Measurements from ENCODE around the gene TNRC6C. TPM values are rescaled to one million over a fixed set of nuclear protein-coding genes. Genes with fewer than 3 reads are reported as not detected.
A peak's percentile ranks its signal among the peaks of the same experiment; 100 is the strongest.

The TNRC6C gene
- total and polyA plus RNA-seq, 2 of the 13 experiments (the other 11 are each of a cell fraction or from before 2014, with no cell fraction given) = 0.66 to 4.9 TPM

- no TSS peak for BruUV-seq (replicated peaks)
- H3K4me1 ChIP-seq (ENCODE audit: insufficient read depth, low read length) = no peaks in the 10 kb centered on the region
- POLR2A ChIA-PET = no interaction called here
- in situ Hi-C loops (cut with HindIII; ENCODE audit: extremely low pct_ligation_motif_present, low pct_unique_long_range_greater_than_20kb) = no loop called here
- no peaks in the 10 kb centered on the region for H3K79me2 ChIP-seq (ENCODE audit: insufficient read depth, low read length)
- H4K20me1 ChIP-seq (ENCODE audit: insufficient read depth, low read length) = no peaks in the 10 kb centered on the region
- FAIRE-seq = no peak
- no peak overlapping the region for H3K9ac ChIP-seq (ENCODE audit: insufficient read depth, low read depth, low read length)
- CTCF ChIA-PET (ENCODE audit: low intra/inter-chr PET ratio, low total read pairs) = no interaction called here
- H2AFZ ChIP-seq (ENCODE audit: low read length) = no peak overlapping the region
- no peak for DNase-seq (ENCODE audit: low spot score)
- H3K9me3 ChIP-seq (ENCODE audit: low read length) = no peaks in the 10 kb centered on the region
- intact Hi-C loops (cut with micrococcal nuclease; ENCODE audit: unreplicated experiment) = no loop called here
- H3K4me3 ChIP-seq (replicated peaks in 1 of 3; ENCODE audit: insufficient read depth in 1 of 3, low read depth in 2 of 3, low read length in 3 of 3) = no peak overlapping the region
- WGBS (ENCODE audit: low lambda C conversion rate) = 94% methylated on average over 1 of the region's 1 CpG
- H3K36me3 ChIP-seq (replicated peaks in 1 of 2; ENCODE audit: control insufficient read depth in 1 of 2, insufficient read depth in 2 of 2, low read length in 2 of 2) = peaks cover 11 to 28% of the 10 kb centered on the region in 2 experiments
- no peak for ATAC-seq
- H3K4me2 ChIP-seq (ENCODE audit: low read depth, low read length) = no peak overlapping the region
- no peaks in the 10 kb centered on the region for H3K27me3 ChIP-seq (ENCODE audit: control insufficient read depth in 1 of 2, insufficient read depth in 2 of 2, low read length in 2 of 2)
- TF ChIP-seq GTF2F1 (IDR thresholded peaks at IDR 0.05; ENCODE audit: low read length) (no peak), ZFP36L2 (CRISPR knock-in tag; IDR thresholded peaks at IDR 0.05) (no peak), GTF3A (CRISPR knock-in tag; conservative IDR thresholded peaks at IDR 0.05) (no peak), FOXC1 (CRISPR knock-in tag; IDR thresholded peaks at IDR 0.05; ENCODE audit: borderline replicate concordance) (no peak), ZNF12 (CRISPR knock-in tag; IDR thresholded peaks at IDR 0.05) (no peak), ZNF550 (CRISPR knock-in tag; IDR thresholded peaks at IDR 0.05; ENCODE audit: borderline replicate concordance) (no peak), ZKSCAN8 (CRISPR knock-in tag; IDR thresholded peaks at IDR 0.05; ENCODE audit: borderline replicate concordance) (no peak), ZNF782 (CRISPR knock-in tag; IDR thresholded peaks at IDR 0.05; ENCODE audit: borderline replicate concordance) (no peak)
- H3K27ac ChIP-seq (ENCODE audit: extremely low read length, insufficient read depth, low read length) = no peak overlapping the region
These were observed 73.7 kb downstream of the TNRC6C start for GRCh38 chr17:78032166-78032565.

- Histone ChIP-seq H3K27ac (ENCODE audit: extremely low read length, insufficient read depth, low read length) (no peak overlapping the region), H3K9ac (ENCODE audit: insufficient read depth, low read depth, low read length) (no peak overlapping the region), H3K27me3 (ENCODE audit: control insufficient read depth in 1 of 2, insufficient read depth in 2 of 2, low read length in 2 of 2) (no peaks in the 10 kb centered on the region), H4K20me1 (ENCODE audit: insufficient read depth, low read length) (no peaks in the 10 kb centered on the region), H3K4me2 (ENCODE audit: low read depth, low read length) (no peak overlapping the region), H3K36me3 (replicated peaks in 1 of 2; ENCODE audit: control insufficient read depth in 1 of 2, insufficient read depth in 2 of 2, low read length in 2 of 2) (peaks cover 16 to 41% of the 10 kb centered on the region in 2 experiments), H2AFZ (ENCODE audit: low read length) (no peak overlapping the region), H3K4me1 (ENCODE audit: insufficient read depth, low read length) (no peaks in the 10 kb centered on the region), H3K4me3 (replicated peaks in 1 of 3; ENCODE audit: insufficient read depth in 1 of 3, low read depth in 2 of 3, low read length in 3 of 3) (no peak overlapping the region), H3K79me2 (ENCODE audit: insufficient read depth, low read length) (no peaks in the 10 kb centered on the region), H3K9me3 (ENCODE audit: low read length) (no peaks in the 10 kb centered on the region)
- ChIA-PET CTCF (ENCODE audit: low intra/inter-chr PET ratio, low total read pairs) (no interaction called here), POLR2A (no interaction called here)
- in situ Hi-C loops (cut with HindIII; ENCODE audit: extremely low pct_ligation_motif_present, low pct_unique_long_range_greater_than_20kb) (no loop called here), intact Hi-C loops (cut with micrococcal nuclease; ENCODE audit: unreplicated experiment) (no loop called here)
- ATAC-seq (no peak), DNase-seq (ENCODE audit: low spot score) (no peak), FAIRE-seq (no peak)
- WGBS (ENCODE audit: low lambda C conversion rate) = 96% methylated on average over 9 of the region's 9 CpGs
- no peak for TF ChIP-seq TIGD3 (CRISPR knock-in tag; IDR thresholded peaks at IDR 0.05; ENCODE audit: borderline replicate concordance)
- no peak for TF ChIP-seq ZSCAN25 (CRISPR knock-in tag; IDR thresholded peaks at IDR 0.05)
- TF ChIP-seq MAFK (conservative IDR thresholded peaks at IDR 0.05 in 1 of 2, IDR thresholded peaks at IDR 0.05 in 1 of 2; ENCODE audit: low read length in 2 of 2) = peak; percentile 30 to 51; a peak in 2 of 4 replicates
- TF ChIP-seq ZFP36L1 (CRISPR knock-in tag; IDR thresholded peaks at IDR 0.05) = no peak
- peak; percentile 53; the same call in 1 of the 2 replicates for TF ChIP-seq MAFF (IDR thresholded peaks at IDR 0.05; ENCODE audit: low read depth, low read length)
- BruUV-seq (replicated peaks) = no TSS peak
These were observed 76.1 kb downstream of the TNRC6C start for GRCh38 chr17:78034429-78035091.
